Endodermal cell (in vitro differentiated cells): ENCODE measurements around the gene INTS11. TPM values are rescaled to one million over a fixed set of nuclear protein-coding genes. Genes with fewer than 3 reads are reported as not detected.

ENCODE experiments used
- DNase-seq: peaks from one replicate; pipeline ENCODE4 v3.0.0-alpha.2; 2017
- H3K27ac ChIP-seq: 2 replicates; pipeline ENCODE4 v1.5.1; 2013; ENCODE audit warnings: mild to moderate bottlenecking, low read depth, low read length, moderate library complexity
- H3K27me3 ChIP-seq: 2 replicates; pipeline ENCODE4 v1.6.1; 2013; ENCODE audit warnings: mild to moderate bottlenecking, low read length, moderate library complexity; ENCODE audit not compliant: insufficient read depth, control insufficient read depth, poor library complexity, severe bottlenecking
- H3K36me3 ChIP-seq: 2 replicates; pipeline ENCODE4 v1.7.0; 2013; ENCODE audit warnings: mild to moderate bottlenecking, low read length, moderate library complexity; ENCODE audit not compliant: control insufficient read depth, insufficient read depth
- H3K4me1 ChIP-seq: one replicate; pipeline ENCODE4 v1.7.0; 2013; ENCODE audit warnings: low read length; ENCODE audit not compliant: control insufficient read depth, insufficient read depth
- H3K4me3 ChIP-seq: 2 replicates; pipeline ENCODE4 v1.5.1; 2013; ENCODE audit warnings: mild to moderate bottlenecking, low read length, moderate library complexity
- H3K9ac ChIP-seq: 2 replicates; pipeline ENCODE4 v1.6.1; 2013; ENCODE audit warnings: mild to moderate bottlenecking, low read length, moderate library complexity; ENCODE audit not compliant: poor library complexity, severe bottlenecking; ENCODE audit errors: extremely low read depth
- H3K9me3 ChIP-seq: 2 replicates; pipeline ENCODE4 v1.6.1; 2013; ENCODE audit warnings: mild to moderate bottlenecking, low read length, moderate library complexity; ENCODE audit not compliant: control insufficient read depth
- H3K27ac Mint-ChIP-seq: 2 replicates; pipeline ENCODE4 v1.8.0; 2020; ENCODE audit warnings: mixed read lengths
- H3K27me3 Mint-ChIP-seq: 2 replicates; pipeline ENCODE4 v1.8.0; 2021; ENCODE audit warnings: mild to moderate bottlenecking, mixed read lengths; ENCODE audit not compliant: insufficient read depth
- H3K36me3 Mint-ChIP-seq: 2 replicates; pipeline ENCODE4 v1.8.0; 2020; ENCODE audit warnings: low read depth, mixed read lengths
- H3K4me1 Mint-ChIP-seq: 2 replicates; pipeline ENCODE4 v1.8.0; 2020; ENCODE audit warnings: mixed read lengths
- H3K4me3 Mint-ChIP-seq: 2 replicates; pipeline ENCODE4 v1.8.0; 2020; ENCODE audit warnings: mild to moderate bottlenecking, moderate library complexity, mixed read lengths
- H3K9me3 Mint-ChIP-seq: 2 replicates; pipeline ENCODE4 v1.8.0; 2020; ENCODE audit warnings: mild to moderate bottlenecking, mixed read lengths
- WGBS, 2 experiments: methylation state at CpG; one replicate each; pipeline versions ENCODE4 v1.1.5 to v1.1.7; 2013; ENCODE audit warnings: missing lambda C conversion rate in 2 of 2, mixed read lengths in 1 of 2; ENCODE audit not compliant: insufficient coverage in 1 of 2, insufficient read length in 1 of 2; 5-methylcytosine and 5-hydroxymethylcytosine counted together
- total RNA-seq, 2 donors: library from RNA; stranded (reverse); fragmentation: NEBNext Ultra II Directional in 1 of 2; extraction: Animal tissue kit (Norgen Biotek cat#: 25700) in 1 of 2; gene quantifications; 2 replicates in 1 of 2; 3 replicates in 1 of 2; pipeline ENCODE4 v1.2.1, GENCODE V29; 2021
- TF ChIP-seq, protein P1 (sequence below): fragments of 200-600 bp; sonication (generic); conservative IDR thresholded peaks from 2 replicates; pipeline ENCODE4 v1.5.0; 2021; ENCODE audit warnings: antibody characterized with exemption, mild to moderate bottlenecking

Gene INTS11
- total RNA-seq, 2 donors from 2014 or later: 146 to 153 TPM

DNA sequence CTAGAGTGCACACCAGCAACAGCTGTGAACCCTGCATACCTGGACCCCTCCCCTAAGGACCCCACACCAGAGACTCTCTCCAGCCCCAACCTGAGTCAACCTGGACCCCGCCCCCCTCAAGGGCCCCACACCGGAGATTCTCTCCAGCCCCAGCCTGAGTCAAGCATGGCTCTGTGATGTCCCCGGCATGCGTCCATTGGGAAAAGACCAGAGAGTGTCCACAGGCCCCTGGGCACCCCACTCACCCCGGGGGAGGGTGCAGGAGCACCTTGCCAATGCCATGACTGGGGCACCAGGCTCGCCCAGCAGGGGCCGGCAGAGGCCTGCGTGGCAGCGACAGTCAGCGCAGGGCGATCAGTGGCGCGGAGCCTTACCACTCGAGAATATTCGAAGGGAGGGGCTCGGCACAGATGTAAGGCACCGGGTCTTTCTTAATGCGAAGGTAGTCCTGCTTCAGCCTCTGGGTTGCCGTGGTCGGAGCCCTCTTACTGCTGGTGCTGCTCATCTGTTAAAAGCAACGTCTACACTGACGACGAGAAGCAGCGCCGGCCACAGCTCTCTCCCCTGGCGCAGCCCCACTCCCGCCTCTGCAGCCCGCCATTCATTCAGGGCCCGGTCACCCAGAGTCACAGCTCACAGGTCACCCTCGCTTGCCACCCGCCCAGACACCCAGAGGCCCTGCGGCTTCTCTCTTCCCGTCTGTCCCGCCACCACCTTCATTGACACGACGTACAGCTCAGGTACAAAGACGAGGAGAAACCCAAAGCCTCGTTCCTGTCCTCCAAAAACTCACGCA is 56.8 kb downstream of the INTS11 start:
- 97 to 98% methylated on average over 35 to 39 of the region's 39 CpGs for WGBS, 2 experiments
- H3K4me1 ChIP-seq: no peaks in the 10 kb centered on the region
- no peak overlapping the region for H3K9ac ChIP-seq
- TF ChIP-seq, protein P1, sequence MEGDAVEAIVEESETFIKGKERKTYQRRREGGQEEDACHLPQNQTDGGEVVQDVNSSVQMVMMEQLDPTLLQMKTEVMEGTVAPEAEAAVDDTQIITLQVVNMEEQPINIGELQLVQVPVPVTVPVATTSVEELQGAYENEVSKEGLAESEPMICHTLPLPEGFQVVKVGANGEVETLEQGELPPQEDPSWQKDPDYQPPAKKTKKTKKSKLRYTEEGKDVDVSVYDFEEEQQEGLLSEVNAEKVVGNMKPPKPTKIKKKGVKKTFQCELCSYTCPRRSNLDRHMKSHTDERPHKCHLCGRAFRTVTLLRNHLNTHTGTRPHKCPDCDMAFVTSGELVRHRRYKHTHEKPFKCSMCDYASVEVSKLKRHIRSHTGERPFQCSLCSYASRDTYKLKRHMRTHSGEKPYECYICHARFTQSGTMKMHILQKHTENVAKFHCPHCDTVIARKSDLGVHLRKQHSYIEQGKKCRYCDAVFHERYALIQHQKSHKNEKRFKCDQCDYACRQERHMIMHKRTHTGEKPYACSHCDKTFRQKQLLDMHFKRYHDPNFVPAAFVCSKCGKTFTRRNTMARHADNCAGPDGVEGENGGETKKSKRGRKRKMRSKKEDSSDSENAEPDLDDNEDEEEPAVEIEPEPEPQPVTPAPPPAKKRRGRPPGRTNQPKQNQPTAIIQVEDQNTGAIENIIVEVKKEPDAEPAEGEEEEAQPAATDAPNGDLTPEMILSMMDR: no peak
- DNase-seq: no peak
- H3K9me3 ChIP-seq: no peaks in the 10 kb centered on the region
- no peaks in the 10 kb centered on the region for H3K27me3 ChIP-seq
- peaks cover 47% of the 10 kb centered on the region for H3K36me3 ChIP-seq
- Mint-ChIP-seq H3K4me1 (peaks cover 15% of the 10 kb centered on the region), H3K36me3 (peaks cover 64% of the 10 kb centered on the region), H3K27me3 (no peaks in the 10 kb centered on the region), H3K4me3 (no peak overlapping the region), H3K9me3 (no peaks in the 10 kb centered on the region), H3K27ac (no peak overlapping the region)
- H3K27ac ChIP-seq: no peak overlapping the region
- no peak overlapping the region for H3K4me3 ChIP-seq

DNA sequence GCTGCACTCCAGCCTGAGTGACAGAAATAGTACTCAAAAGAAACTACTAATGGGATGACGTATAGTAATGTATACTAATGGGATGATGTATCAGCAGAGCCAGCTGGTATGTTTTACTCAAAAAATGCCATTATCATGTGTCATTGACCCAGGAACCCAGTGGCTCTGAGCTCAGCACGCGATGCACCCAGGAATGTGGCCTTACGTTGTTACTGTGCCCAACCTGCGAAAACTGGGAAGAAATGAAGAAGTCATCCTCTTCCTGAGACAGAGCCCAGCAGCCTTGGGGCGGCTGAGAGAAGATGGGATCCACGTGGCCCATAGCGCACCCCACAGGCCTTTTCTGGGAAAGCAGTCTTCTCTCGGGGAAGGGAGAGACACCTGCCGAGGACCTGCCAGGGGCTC is 59.6 kb downstream of the INTS11 start:
- H3K27ac ChIP-seq: no peak overlapping the region
- peak; percentile 86 for DNase-seq
- 93 to 100% methylated on average over 6 to 10 of the region's 10 CpGs for WGBS, 2 experiments

DNA sequence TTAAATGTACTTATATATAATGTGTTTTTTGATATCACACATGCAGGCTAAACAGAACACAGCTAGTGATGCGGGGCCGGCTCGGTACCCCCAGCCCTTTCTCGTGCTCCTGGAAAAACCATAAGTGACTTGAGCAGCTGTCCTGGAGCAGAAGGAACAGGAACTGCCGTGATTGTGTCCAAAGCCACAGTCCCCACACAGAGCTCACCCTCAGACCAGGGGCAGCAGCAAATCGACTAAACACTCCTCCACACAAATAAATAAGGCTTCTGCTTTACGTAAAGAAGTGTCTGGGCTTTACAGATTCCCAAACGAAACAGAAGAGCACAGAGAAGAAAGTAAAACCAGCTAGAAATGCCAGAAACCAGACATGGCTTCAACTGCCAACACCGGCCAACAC is 60.4 kb downstream of the INTS11 start:
- Mint-ChIP-seq H3K36me3 (peaks cover 64% of the 10 kb centered on the region), H3K4me3 (no peak overlapping the region), H3K4me1 (no peaks in the 10 kb centered on the region), H3K27ac (no peak overlapping the region), H3K27me3 (no peaks in the 10 kb centered on the region), H3K9me3 (no peaks in the 10 kb centered on the region)
- 95% methylated on average over 7 to 9 of the region's 9 CpGs for WGBS, 2 experiments
- H3K4me3 ChIP-seq: no peak overlapping the region
- no peak overlapping the region for H3K9ac ChIP-seq
- no peak for DNase-seq
- no peak overlapping the region for H3K27ac ChIP-seq
- no peaks in the 10 kb centered on the region for H3K27me3 ChIP-seq
- H3K9me3 ChIP-seq: no peaks in the 10 kb centered on the region
- TF ChIP-seq, protein P1: no peak
- H3K36me3 ChIP-seq: peaks cover 66% of the 10 kb centered on the region
- H3K4me1 ChIP-seq: no peaks in the 10 kb centered on the region

More for the DNA sequence above, 59.6 kb downstream of the INTS11 start:
- Mint-ChIP-seq H3K36me3 (peaks cover 59% of the 10 kb centered on the region), H3K27ac (peak overlapping the region; percentile 52), H3K4me3 (no peak overlapping the region), H3K27me3 (no peaks in the 10 kb centered on the region), H3K9me3 (no peaks in the 10 kb centered on the region), H3K4me1 (no peaks in the 10 kb centered on the region)
- no peaks in the 10 kb centered on the region for H3K4me1 ChIP-seq
- H3K9ac ChIP-seq: no peak overlapping the region
- peaks cover 62% of the 10 kb centered on the region for H3K36me3 ChIP-seq
- TF ChIP-seq, protein P1: peak; percentile 63
- no peaks in the 10 kb centered on the region for H3K9me3 ChIP-seq
- H3K27me3 ChIP-seq: no peaks in the 10 kb centered on the region
- no peak overlapping the region for H3K4me3 ChIP-seq
